Measurements from ENCODE around the gene BCORL1. TPM values are rescaled to one million over a fixed set of nuclear protein-coding genes. Genes with fewer than 3 reads are reported as not detected.

The BCORL1 gene
- total and polyA plus RNA-seq, 2 of the 8 experiments (the other 6 are each of a cell fraction or from before 2014, with no cell fraction given) = 1.4 to 6.2 TPM

DNA sequence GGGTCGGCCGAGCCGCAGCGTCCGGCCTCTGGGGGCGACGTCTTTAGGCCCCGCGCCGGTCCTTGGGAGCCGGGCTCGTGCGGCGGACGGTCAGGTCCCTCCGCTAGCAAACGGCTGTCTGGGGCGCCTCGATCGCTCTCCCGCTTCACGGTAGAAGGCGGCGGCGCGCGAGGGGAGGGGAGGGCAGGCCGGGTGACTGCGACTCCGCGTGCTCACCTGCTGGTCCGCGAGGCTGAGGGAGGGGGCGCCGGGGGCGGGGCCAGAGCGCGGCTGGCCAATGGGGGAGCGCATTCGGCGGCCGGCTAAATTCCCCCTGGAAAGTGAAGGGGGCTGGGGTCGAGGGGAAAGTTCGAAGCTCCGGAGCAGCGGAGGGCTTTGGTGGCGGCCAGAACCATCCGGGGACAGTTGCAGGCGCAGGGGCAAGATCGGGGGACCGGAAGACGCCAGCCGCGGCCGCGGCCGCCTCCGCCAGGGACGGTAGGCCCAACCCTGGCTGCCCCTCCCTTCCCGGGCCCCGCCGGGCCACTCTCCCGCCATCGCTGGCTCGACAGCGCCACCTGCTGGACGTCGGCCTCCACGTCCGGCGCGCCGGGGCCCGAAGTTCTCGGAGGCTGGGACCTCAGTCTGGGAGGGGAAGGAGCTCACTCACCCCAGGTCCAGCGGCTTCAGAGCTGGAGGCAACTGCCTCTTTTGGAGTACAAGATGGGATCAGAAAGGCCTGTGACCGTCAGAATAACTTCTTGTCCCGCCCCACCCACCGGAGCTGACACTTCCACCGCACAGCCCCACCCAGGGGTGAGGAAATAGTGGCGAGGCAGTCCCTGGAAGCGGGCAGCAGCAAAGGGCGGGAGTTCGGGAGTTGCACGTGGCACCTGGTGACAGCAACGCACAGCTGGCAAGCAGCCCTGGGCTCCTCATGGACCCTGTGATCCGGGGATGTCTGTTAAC is 78.0 kb downstream of the BCORL1 start:
- POLR2A ChIA-PET (ENCODE audit: partially characterized antibody) = interaction anchor here (0.8 to 1.2 kb wide), 5 partner anchors 41 to 135 kb away, joined by 3 to 4 read pairs (median 3); partner anchors contain the start of gene BCORL1
- TF ChIP-seq, protein P1, sequence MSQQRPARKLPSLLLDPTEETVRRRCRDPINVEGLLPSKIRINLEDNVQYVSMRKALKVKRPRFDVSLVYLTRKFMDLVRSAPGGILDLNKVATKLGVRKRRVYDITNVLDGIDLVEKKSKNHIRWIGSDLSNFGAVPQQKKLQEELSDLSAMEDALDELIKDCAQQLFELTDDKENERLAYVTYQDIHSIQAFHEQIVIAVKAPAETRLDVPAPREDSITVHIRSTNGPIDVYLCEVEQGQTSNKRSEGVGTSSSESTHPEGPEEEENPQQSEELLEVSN (IDR thresholded peaks at IDR 0.05) = peak; percentile 99
- TF ChIP-seq SIX5 (IDR thresholded peaks at IDR 0.05; ENCODE audit: low read depth, low read length) = no peak
- no peak for TF ChIP-seq NRF1 (IDR thresholded peaks at IDR 0.05; ENCODE audit: low read depth, low read length)
- no peak for TF ChIP-seq GABPA (IDR thresholded peaks at IDR 0.05; ENCODE audit: borderline replicate concordance, insufficient read depth, low read length)
- TF ChIP-seq SIN3A (conservative IDR thresholded peaks at IDR 0.05 in 1 of 2, IDR thresholded peaks at IDR 0.05 in 1 of 2; ENCODE audit: low read depth in 1 of 2, low read length in 2 of 2) = peak in 1 of 2 experiments; percentile 57; a peak in 1 of 4 replicates
- TF ChIP-seq, protein P2, sequence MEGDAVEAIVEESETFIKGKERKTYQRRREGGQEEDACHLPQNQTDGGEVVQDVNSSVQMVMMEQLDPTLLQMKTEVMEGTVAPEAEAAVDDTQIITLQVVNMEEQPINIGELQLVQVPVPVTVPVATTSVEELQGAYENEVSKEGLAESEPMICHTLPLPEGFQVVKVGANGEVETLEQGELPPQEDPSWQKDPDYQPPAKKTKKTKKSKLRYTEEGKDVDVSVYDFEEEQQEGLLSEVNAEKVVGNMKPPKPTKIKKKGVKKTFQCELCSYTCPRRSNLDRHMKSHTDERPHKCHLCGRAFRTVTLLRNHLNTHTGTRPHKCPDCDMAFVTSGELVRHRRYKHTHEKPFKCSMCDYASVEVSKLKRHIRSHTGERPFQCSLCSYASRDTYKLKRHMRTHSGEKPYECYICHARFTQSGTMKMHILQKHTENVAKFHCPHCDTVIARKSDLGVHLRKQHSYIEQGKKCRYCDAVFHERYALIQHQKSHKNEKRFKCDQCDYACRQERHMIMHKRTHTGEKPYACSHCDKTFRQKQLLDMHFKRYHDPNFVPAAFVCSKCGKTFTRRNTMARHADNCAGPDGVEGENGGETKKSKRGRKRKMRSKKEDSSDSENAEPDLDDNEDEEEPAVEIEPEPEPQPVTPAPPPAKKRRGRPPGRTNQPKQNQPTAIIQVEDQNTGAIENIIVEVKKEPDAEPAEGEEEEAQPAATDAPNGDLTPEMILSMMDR (IDR thresholded peaks at IDR 0.05; ENCODE audit: control extremely low read depth in 1 of 3, insufficient read depth in 1 of 3, low read depth in 1 of 3, low read length in 3 of 3) = peak; percentile 70 to 78 (median 71)

More for the DNA sequence above, 78.0 kb downstream of the BCORL1 start:
- Histone ChIP-seq H4K5ac (ENCODE audit: insufficient read length, low read depth, low read length) (no peak overlapping the region), H3K4me2 (ENCODE audit: insufficient read depth in 1 of 2, low read depth in 2 of 2, low read length in 2 of 2) (peak overlapping the region; percentile 0 to 69), H2BK15ac (ENCODE audit: low read length) (no peak overlapping the region), H2BK5ac (ENCODE audit: low read depth, low read length) (no peak overlapping the region), H3K9ac (replicated peaks in 1 of 4; ENCODE audit: extremely low read depth in 1 of 4, low read depth in 3 of 4, low read length in 3 of 4) (peak overlapping the region in 2 of 4 experiments; percentile 25 to 47; a peak in 1 of 7 replicates), H3K36me3 (ENCODE audit: control insufficient read depth in 2 of 4, insufficient read depth in 4 of 4, low read length in 3 of 4) (no peaks in the 10 kb centered on the region; a peak in 1 of 8 replicates), H3K14ac (ENCODE audit: insufficient read length) (no peak overlapping the region), H3K4me1 (replicated peaks in 1 of 4; ENCODE audit: control insufficient read depth in 3 of 4, insufficient read depth in 4 of 4, low read length in 3 of 4) (peaks cover 0 to 13% (median 2%) of the 10 kb centered on the region in 4 experiments; a peak in 6 of 7 replicates), H2AK5ac (ENCODE audit: low read depth, low read length) (no peak overlapping the region), H3K27me3 (replicated peaks in 1 of 4; ENCODE audit: control insufficient read depth in 3 of 4, extremely low read depth in 1 of 4, insufficient read depth in 3 of 4, low read length in 3 of 4) (peaks cover 4 to 28% (median 21%) of the 10 kb centered on the region in 4 experiments), H2AFZ (ENCODE audit: low read length) (peak overlapping the region; percentile 79; the same call in 1 of the 2 replicates), H3K79me1 (ENCODE audit: low read depth, low read length) (no peaks in the 10 kb centered on the region), H4K91ac (replicated peaks; ENCODE audit: insufficient read length, low read length) (no peak overlapping the region), H2BK12ac (ENCODE audit: low read depth, low read length) (no peak overlapping the region), H3K23ac (ENCODE audit: insufficient read length) (no peak overlapping the region), H3K4ac (replicated peaks; ENCODE audit: insufficient read length, low read depth, low read length) (no peak overlapping the region), H3K9me3 (ENCODE audit: insufficient read depth in 2 of 2, low read depth in 1 of 2, low read length in 1 of 2) (no peaks in the 10 kb centered on the region), H4K8ac (ENCODE audit: extremely low read depth, insufficient read depth, low read length) (peak overlapping the region; percentile 25; the same call in 1 of the 2 replicates), H3K23me2 (ENCODE audit: low read depth, low read length) (no peaks in the 10 kb centered on the region; the same call in 1 of the 2 replicates), H3K18ac (ENCODE audit: extremely low read depth, low read length) (no peak overlapping the region), H2BK120ac (replicated peaks; ENCODE audit: low read depth, low read length) (no peak overlapping the region), H4K20me1 (replicated peaks in 1 of 2; ENCODE audit: control insufficient read depth in 1 of 2, insufficient read depth in 2 of 2, low read length in 2 of 2) (no peaks in the 10 kb centered on the region), H3K79me2 (ENCODE audit: control insufficient read depth in 1 of 2, insufficient read depth in 2 of 2, low read length in 2 of 2) (no peaks in the 10 kb centered on the region), H3K4me3 (ENCODE audit: extremely low read depth in 1 of 4, insufficient read depth in 2 of 4, low read depth in 3 of 4, low read length in 4 of 4) (peak overlapping the region; percentile 17 to 58 (median 22); a peak in 6 of 8 replicates), H2BK20ac (ENCODE audit: low read length) (no peak overlapping the region), H3K56ac (replicated peaks; ENCODE audit: insufficient read length, low read depth, low read length) (no peak overlapping the region), H3K27ac (ENCODE audit: low read depth, low read length) (no peak overlapping the region)
- FAIRE-seq (no peak), DNase-seq (ENCODE audit: low read depth in 1 of 2, low spot score in 2 of 2) (peak in 1 of 2 experiments; percentile 95)
- CTCF ChIA-PET (ENCODE audit: partially characterized antibody) = interaction anchor here (0.7 to 3.6 kb wide), 28 partner anchors 9 to 220 kb away, joined by 3 to 23 read pairs (median 4); partner anchors contain the start of gene BCORL1
- 6% methylated on average over 16 of the region's 87 CpGs; no CpG with 5 or more reads in 1 of the 2 experiments for WGBS, 2 experiments (ENCODE audit: extremely low coverage in 1 of 2, insufficient coverage in 1 of 2, insufficient read length in 1 of 2, insufficient replicate concordance in 2 of 2, low coverage in 1 of 2, low lambda C conversion rate in 2 of 2, missing lambda C conversion rate in 1 of 2)
